ENCODE data around the gene SUV39H2. TPM values are rescaled to one million over a fixed set of nuclear protein-coding genes. Genes with fewer than 3 reads are reported as not detected.

SUV39H2 gene
- total and polyA plus RNA-seq, 2 donors = 4.2 to 16.4 TPM

- DNase-seq (ENCODE audit: low read depth in 6 of 9, low spot score in 9 of 9) = no peak
- Histone ChIP-seq H3K36me3 (ENCODE audit: control insufficient read depth in 2 of 2, insufficient read depth in 2 of 2, low read length in 1 of 2) (peaks cover 26 to 83% of the 10 kb centered on the region in 2 donors), H3K27ac (ENCODE audit: low read depth in 1 of 2, low read length in 1 of 2) (no peak overlapping the region), H3K9me3 (ENCODE audit: control insufficient read depth in 2 of 2, insufficient read depth in 1 of 2, low read length in 1 of 2) (peaks cover 2% of the 10 kb centered on the region in 2 donors), H3K4me1 (ENCODE audit: control insufficient read depth in 2 of 2, insufficient read depth in 2 of 2, low read length in 2 of 2) (no peaks in the 10 kb centered on the region), H3K4me3 (ENCODE audit: low read length in 2 of 2) (no peak overlapping the region), H3K27me3 (ENCODE audit: control insufficient read depth in 2 of 2, insufficient read depth in 1 of 2, low read length in 1 of 2) (no peaks in the 10 kb centered on the region)
- 97% methylated on average over 3 of the region's 3 CpGs for WGBS
Observed at GRCh38 chr10:14911801-14912200, 33.1 kb downstream of the SUV39H2 start.

GRCh38 chr10:14916600-14916999 is 37.9 kb downstream of the SUV39H2 start:
- no peaks in the 10 kb centered on the region for H3K27me3 ChIP-seq (ENCODE audit: control insufficient read depth in 2 of 2, insufficient read depth in 1 of 2, low read length in 1 of 2)
- 99% methylated on average over 2 of the region's 2 CpGs for WGBS
- no peaks in the 10 kb centered on the region for H3K4me1 ChIP-seq (ENCODE audit: control insufficient read depth in 2 of 2, insufficient read depth in 2 of 2, low read length in 2 of 2)
- peaks cover 35 to 77% of the 10 kb centered on the region in 2 donors for H3K36me3 ChIP-seq (ENCODE audit: control insufficient read depth in 2 of 2, insufficient read depth in 2 of 2, low read length in 1 of 2)
- H3K27ac ChIP-seq (ENCODE audit: low read depth in 1 of 2, low read length in 1 of 2) = no peak overlapping the region
- H3K4me3 ChIP-seq (ENCODE audit: low read length in 2 of 2) = no peak overlapping the region
- peaks cover 3 to 4% of the 10 kb centered on the region in 2 donors for H3K9me3 ChIP-seq (ENCODE audit: control insufficient read depth in 2 of 2, insufficient read depth in 1 of 2, low read length in 1 of 2)
- DNase-seq (ENCODE audit: low read depth in 6 of 9, low spot score in 9 of 9) = no peak

- no peak for DNase-seq (ENCODE audit: low read depth in 6 of 9, low spot score in 9 of 9)
- Histone ChIP-seq H3K36me3 (ENCODE audit: control insufficient read depth in 2 of 2, insufficient read depth in 2 of 2, low read length in 1 of 2) (peaks cover 43 to 78% of the 10 kb centered on the region in 2 donors), H3K4me3 (ENCODE audit: low read length in 2 of 2) (no peak overlapping the region), H3K9me3 (ENCODE audit: control insufficient read depth in 2 of 2, insufficient read depth in 1 of 2, low read length in 1 of 2) (peaks cover 3 to 4% of the 10 kb centered on the region in 2 donors), H3K27ac (ENCODE audit: low read depth in 1 of 2, low read length in 1 of 2) (no peak overlapping the region), H3K4me1 (ENCODE audit: control insufficient read depth in 2 of 2, insufficient read depth in 2 of 2, low read length in 2 of 2) (no peaks in the 10 kb centered on the region), H3K27me3 (ENCODE audit: control insufficient read depth in 2 of 2, insufficient read depth in 1 of 2, low read length in 1 of 2) (no peaks in the 10 kb centered on the region)
- WGBS = 98% methylated on average over 3 of the region's 3 CpGs
Observed at GRCh38 chr10:14917827-14918226, 39.2 kb downstream of the SUV39H2 start.

GRCh38 chr10:14918964-14919363 is 40.3 kb downstream of the SUV39H2 start:
- Histone ChIP-seq H3K27me3 (ENCODE audit: control insufficient read depth in 2 of 2, insufficient read depth in 1 of 2, low read length in 1 of 2) (no peaks in the 10 kb centered on the region), H3K36me3 (ENCODE audit: control insufficient read depth in 2 of 2, insufficient read depth in 2 of 2, low read length in 1 of 2) (peaks cover 53 to 79% of the 10 kb centered on the region in 2 donors), H3K9me3 (ENCODE audit: control insufficient read depth in 2 of 2, insufficient read depth in 1 of 2, low read length in 1 of 2) (peaks cover 3 to 4% of the 10 kb centered on the region in 2 donors), H3K4me1 (ENCODE audit: control insufficient read depth in 2 of 2, insufficient read depth in 2 of 2, low read length in 2 of 2) (no peaks in the 10 kb centered on the region), H3K27ac (ENCODE audit: low read depth in 1 of 2, low read length in 1 of 2) (no peak overlapping the region), H3K4me3 (ENCODE audit: low read length in 2 of 2) (no peak overlapping the region)
- no peak for DNase-seq (ENCODE audit: low read depth in 6 of 9, low spot score in 9 of 9)
- WGBS = 96% methylated on average over 3 of the region's 3 CpGs

DNA sequence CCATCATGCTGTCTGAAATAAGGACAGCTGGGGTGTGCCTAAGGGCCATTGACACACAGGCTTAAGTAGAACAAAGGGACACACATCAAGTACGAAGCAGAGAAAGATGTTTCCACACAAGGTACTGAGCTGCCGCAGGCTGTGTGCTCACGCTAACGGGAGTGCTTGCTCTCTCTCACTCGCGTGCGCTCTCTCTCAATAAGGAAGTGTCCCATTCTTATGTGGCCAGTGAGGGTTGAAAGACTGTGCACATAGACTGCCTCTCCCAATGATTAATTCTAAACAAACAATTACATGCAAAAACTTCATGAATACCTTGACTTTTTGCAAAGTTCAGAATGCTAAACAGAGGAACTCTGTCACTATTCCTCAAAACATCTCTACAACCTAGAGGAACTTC is 45.3 kb downstream of the SUV39H2 start:
- DNase-seq (ENCODE audit: low read depth in 6 of 9, low spot score in 9 of 9) = no peak
- Histone ChIP-seq H3K4me3 (ENCODE audit: low read length in 2 of 2) (no peak overlapping the region), H3K9me3 (ENCODE audit: control insufficient read depth in 2 of 2, insufficient read depth in 1 of 2, low read length in 1 of 2) (no peaks in the 10 kb centered on the region), H3K4me1 (ENCODE audit: control insufficient read depth in 2 of 2, insufficient read depth in 2 of 2, low read length in 2 of 2) (no peaks in the 10 kb centered on the region), H3K27ac (ENCODE audit: low read depth in 1 of 2, low read length in 1 of 2) (no peak overlapping the region), H3K27me3 (ENCODE audit: control insufficient read depth in 2 of 2, insufficient read depth in 1 of 2, low read length in 1 of 2) (no peaks in the 10 kb centered on the region), H3K36me3 (ENCODE audit: control insufficient read depth in 2 of 2, insufficient read depth in 2 of 2, low read length in 1 of 2) (peaks cover 61 to 90% of the 10 kb centered on the region in 2 donors)
- WGBS = 98% methylated on average over 7 of the region's 7 CpGs

DNA sequence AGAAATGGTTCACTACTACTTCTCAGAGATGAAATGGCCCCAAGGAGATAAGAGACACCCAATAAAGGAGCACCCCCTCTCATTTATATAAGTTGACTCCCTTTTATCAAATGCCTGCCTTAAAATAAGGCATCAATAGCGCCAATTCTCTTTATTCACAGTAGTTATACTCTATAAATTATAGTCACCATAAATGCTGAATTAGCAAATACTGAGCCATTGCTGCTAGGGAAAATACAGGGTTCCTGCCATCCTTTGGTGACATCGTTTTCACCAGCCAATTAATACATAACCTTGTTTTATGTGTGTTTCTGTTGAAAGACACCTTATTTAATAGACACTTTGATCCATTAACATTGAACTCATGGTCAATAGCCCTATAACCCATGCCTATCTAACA is 46.6 kb downstream of the SUV39H2 start:
- Histone ChIP-seq H3K9me3 (ENCODE audit: control insufficient read depth in 2 of 2, insufficient read depth in 1 of 2, low read length in 1 of 2) (no peaks in the 10 kb centered on the region), H3K4me3 (ENCODE audit: low read length in 2 of 2) (no peak overlapping the region), H3K36me3 (ENCODE audit: control insufficient read depth in 2 of 2, insufficient read depth in 2 of 2, low read length in 1 of 2) (peaks cover 56 to 88% of the 10 kb centered on the region in 2 donors), H3K27me3 (ENCODE audit: control insufficient read depth in 2 of 2, insufficient read depth in 1 of 2, low read length in 1 of 2) (no peaks in the 10 kb centered on the region), H3K4me1 (ENCODE audit: control insufficient read depth in 2 of 2, insufficient read depth in 2 of 2, low read length in 2 of 2) (no peaks in the 10 kb centered on the region), H3K27ac (ENCODE audit: low read depth in 1 of 2, low read length in 1 of 2) (no peak overlapping the region)
- WGBS = 98% methylated on average over 2 of the region's 2 CpGs
- DNase-seq (ENCODE audit: low read depth in 6 of 9, low spot score in 9 of 9) = no peak

DNA sequence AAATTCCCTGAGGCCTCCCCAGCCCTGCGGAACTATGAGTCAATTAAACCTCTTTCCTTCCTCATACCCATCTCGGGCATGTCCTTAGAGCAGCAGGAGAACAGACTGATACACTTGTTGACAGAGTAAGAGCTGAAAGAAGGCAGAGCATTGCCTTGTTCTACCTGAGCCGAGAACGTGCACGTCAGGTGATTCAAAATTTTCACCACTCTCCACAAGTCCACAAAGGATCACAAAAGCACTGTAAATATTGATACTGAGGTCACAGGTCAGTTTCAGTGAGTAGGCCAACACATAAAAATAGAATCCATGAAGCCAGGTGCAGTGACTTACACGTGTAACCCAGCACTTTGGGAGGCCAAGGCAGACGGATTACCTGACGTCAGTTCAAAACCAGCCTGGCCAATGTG is 47.4 kb downstream of the SUV39H2 start:
- WGBS = 99% methylated on average over 8 of the region's 8 CpGs
- no peaks in the 10 kb centered on the region for H3K9me3 ChIP-seq (ENCODE audit: control insufficient read depth in 2 of 2, insufficient read depth in 1 of 2, low read length in 1 of 2)
- no peaks in the 10 kb centered on the region for H3K27me3 ChIP-seq (ENCODE audit: control insufficient read depth in 2 of 2, insufficient read depth in 1 of 2, low read length in 1 of 2)
- H3K4me1 ChIP-seq (ENCODE audit: control insufficient read depth in 2 of 2, insufficient read depth in 2 of 2, low read length in 2 of 2) = no peaks in the 10 kb centered on the region
- H3K36me3 ChIP-seq (ENCODE audit: control insufficient read depth in 2 of 2, insufficient read depth in 2 of 2, low read length in 1 of 2) = peaks cover 56 to 89% of the 10 kb centered on the region in 2 donors
- no peak overlapping the region for H3K4me3 ChIP-seq (ENCODE audit: low read length in 2 of 2)
- DNase-seq (ENCODE audit: low read depth in 6 of 9, low spot score in 9 of 9) = no peak
- no peak overlapping the region for H3K27ac ChIP-seq (ENCODE audit: low read depth in 1 of 2, low read length in 1 of 2)

- no peak overlapping the region for H3K27ac ChIP-seq (ENCODE audit: low read depth in 1 of 2, low read length in 1 of 2)
- peak in 1 of 9 donors; percentile 6 for DNase-seq (ENCODE audit: low read depth in 6 of 9, low spot score in 9 of 9)
- H3K27me3 ChIP-seq (ENCODE audit: control insufficient read depth in 2 of 2, insufficient read depth in 1 of 2, low read length in 1 of 2) = no peaks in the 10 kb centered on the region
- H3K4me3 ChIP-seq (ENCODE audit: low read length in 2 of 2) = no peak overlapping the region
- H3K9me3 ChIP-seq (ENCODE audit: control insufficient read depth in 2 of 2, insufficient read depth in 1 of 2, low read length in 1 of 2) = no peaks in the 10 kb centered on the region
- H3K36me3 ChIP-seq (ENCODE audit: control insufficient read depth in 2 of 2, insufficient read depth in 2 of 2, low read length in 1 of 2) = peaks cover 59 to 89% of the 10 kb centered on the region in 2 donors
- 94% methylated on average over 13 of the region's 13 CpGs for WGBS
- H3K4me1 ChIP-seq (ENCODE audit: control insufficient read depth in 2 of 2, insufficient read depth in 2 of 2, low read length in 2 of 2) = no peaks in the 10 kb centered on the region
Observed at GRCh38 chr10:14926722-14927416, 48.2 kb downstream of the SUV39H2 start.

DNA sequence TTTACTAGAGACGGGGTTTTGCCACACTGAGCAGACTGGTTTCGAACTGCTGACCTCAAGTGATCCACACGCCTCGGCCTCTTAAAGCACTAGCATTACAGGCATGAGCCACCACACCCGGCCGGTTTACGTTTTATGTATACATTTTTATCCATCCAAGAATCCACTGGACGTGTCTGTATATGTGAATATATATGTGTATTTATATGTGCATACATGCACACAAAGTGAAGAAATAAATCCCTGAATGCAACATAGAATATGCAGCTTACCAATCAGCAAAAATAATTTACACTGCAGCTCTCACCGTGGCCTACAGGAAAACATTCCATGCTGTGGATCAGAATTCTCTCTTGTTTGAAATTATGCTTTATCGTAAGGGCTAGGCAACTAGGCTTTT is 51.9 kb downstream of the SUV39H2 start:
- Histone ChIP-seq H3K36me3 (ENCODE audit: control insufficient read depth in 2 of 2, insufficient read depth in 2 of 2, low read length in 1 of 2) (peaks cover 67 to 91% of the 10 kb centered on the region in 2 donors), H3K27me3 (ENCODE audit: control insufficient read depth in 2 of 2, insufficient read depth in 1 of 2, low read length in 1 of 2) (no peaks in the 10 kb centered on the region), H3K27ac (ENCODE audit: low read depth in 1 of 2, low read length in 1 of 2) (no peak overlapping the region), H3K9me3 (ENCODE audit: control insufficient read depth in 2 of 2, insufficient read depth in 1 of 2, low read length in 1 of 2) (no peaks in the 10 kb centered on the region), H3K4me1 (ENCODE audit: control insufficient read depth in 2 of 2, insufficient read depth in 2 of 2, low read length in 2 of 2) (no peaks in the 10 kb centered on the region), H3K4me3 (ENCODE audit: low read length in 2 of 2) (no peak overlapping the region)
- DNase-seq (ENCODE audit: low read depth in 6 of 9, low spot score in 9 of 9) = no peak
- 98% methylated on average over 10 of the region's 10 CpGs for WGBS
